HepG2 (cell line): ENCODE results near the gene CYP27A1. TPM values are rescaled to one million over a fixed set of nuclear protein-coding genes. Genes with fewer than 3 reads are reported as not detected.

Experiments
- DPF2 ChIP-seq: sonication (generic); formaldehyde crosslinking; IDR thresholded peaks from 2 replicates; pipeline ENCODE4 v1.4.0; 2020; ENCODE audit warnings: mild to moderate bottlenecking, low read depth, missing genetic modification reagents, borderline replicate concordance
- E2F2 ChIP-seq: sonication (generic); formaldehyde crosslinking; IDR thresholded peaks from 2 replicates; pipeline ENCODE4 v1.4.0; 2020; ENCODE audit warnings: missing genetic modification reagents, borderline replicate concordance
- HDAC2 ChIP-seq: sonication (generic); formaldehyde crosslinking; IDR thresholded peaks from 2 replicates; pipeline ENCODE4 v1.4.0; 2020; ENCODE audit warnings: missing genetic modification reagents
- HES4 ChIP-seq: sonication (generic); formaldehyde crosslinking; IDR thresholded peaks from 2 replicates; pipeline ENCODE4 v1.9.0; 2021; ENCODE audit warnings: mild to moderate bottlenecking, missing genetic modification reagents, borderline replicate concordance
- HMGXB3 ChIP-seq: sonication (generic); formaldehyde crosslinking; IDR thresholded peaks from 2 replicates; pipeline ENCODE4 v1.4.0; 2020; ENCODE audit warnings: missing genetic modification reagents, borderline replicate concordance
- HNRNPUL1 ChIP-seq: fragments of 200-400 bp; formaldehyde crosslinking; IDR thresholded peaks from 2 replicates; pipeline ENCODE4 v1.6.1; 2017; ENCODE audit warnings: low read depth, mild to moderate bottlenecking, low read length, moderate library complexity
- NCOA5 ChIP-seq: sonication (generic); formaldehyde crosslinking; IDR thresholded peaks from 2 replicates; pipeline ENCODE4 v1.4.0; 2020; ENCODE audit warnings: missing genetic modification reagents
- RARA ChIP-seq: IDR thresholded peaks from 2 replicates; pipeline ENCODE4 v1.6.1; 2016; ENCODE audit warnings: missing genetic modification reagents, missing compliant biosample characterization
- RELA ChIP-seq: sonication (generic); formaldehyde crosslinking; IDR thresholded peaks from 2 replicates; pipeline ENCODE4 v1.4.0; 2020; ENCODE audit warnings: missing genetic modification reagents
- ZFP62 ChIP-seq: sonication (generic); formaldehyde crosslinking; IDR thresholded peaks from 2 replicates; pipeline ENCODE4 v1.4.0; 2020; ENCODE audit warnings: missing genetic modification reagents
- ZNF101 ChIP-seq: sonication (generic); formaldehyde crosslinking; IDR thresholded peaks from 2 replicates; pipeline ENCODE4 v1.4.0; 2020; ENCODE audit warnings: mild to moderate bottlenecking, low read depth, missing genetic modification reagents, borderline replicate concordance
- ZNF263 ChIP-seq: sonication (generic); formaldehyde crosslinking; IDR thresholded peaks from 2 replicates; pipeline ENCODE4 v1.4.0; 2020; ENCODE audit warnings: missing genetic modification reagents
- ZNF276 ChIP-seq: sonication (generic); formaldehyde crosslinking; IDR thresholded peaks from 2 replicates; pipeline ENCODE4 v1.4.0; 2020; ENCODE audit warnings: mild to moderate bottlenecking, low read depth, missing genetic modification reagents
- ZNF468 ChIP-seq: sonication (generic); formaldehyde crosslinking; IDR thresholded peaks from 2 replicates; pipeline ENCODE4 v1.8.0; 2022; ENCODE audit warnings: mild to moderate bottlenecking, moderate library complexity, missing genetic modification reagents
- ZNF710 ChIP-seq: sonication (generic); formaldehyde crosslinking; IDR thresholded peaks from 2 replicates; pipeline ENCODE4 v1.5.0; 2020; ENCODE audit warnings: mild to moderate bottlenecking, missing genetic modification reagents, borderline replicate concordance
- ZNF883 ChIP-seq: sonication (generic); formaldehyde crosslinking; IDR thresholded peaks from 2 replicates; pipeline ENCODE4 v1.5.1; 2020; ENCODE audit warnings: mild to moderate bottlenecking, missing genetic modification reagents; ENCODE audit errors: not compliant biosample characterization
- ZSCAN25 ChIP-seq: sonication (generic); formaldehyde crosslinking; IDR thresholded peaks from 2 replicates; pipeline ENCODE4 v1.8.0; 2022; ENCODE audit warnings: mild to moderate bottlenecking, missing genetic modification reagents
- polyA plus RNA-seq, 8 experiments: library from polyadenylated mRNA; depleted of rRNA in 3 of 8; stranded (reverse) in 7 of 8; unstranded in 1 of 8; fragments of >200 nt; fragmentation: Illumina TruSeq in 4 of 8; extraction: Trizol in 4 of 8; gene quantifications; 2 replicates each; pipeline versions ENCODE4 v1.2.1 to v1.2.3, GENCODE V29; 2011 to 2016; ENCODE audit warnings: low read depth in 4 of 8, missing spikeins in 1 of 8, mixed read lengths in 1 of 8; ENCODE audit not compliant: insufficient read depth in 1 of 8
- total RNA-seq, 5 experiments: library from RNA; depleted of rRNA; stranded (reverse); fragments of >200 nt; fragmentation: Illumina TruSeq; extraction: Trizol; gene quantifications; 2 replicates each; pipeline ENCODE4 v1.2.3, GENCODE V29; 2016; ENCODE audit warnings: low read depth in 1 of 5
- TF ChIP-seq, protein P1 (sequence below): sonication (generic); formaldehyde crosslinking; IDR thresholded peaks from 2 replicates; pipeline ENCODE4 v1.5.1; 2020; ENCODE audit warnings: missing genetic modification reagents, mild to moderate bottlenecking, borderline replicate concordance
- TF ChIP-seq, protein P2 (sequence below): sonication (generic); formaldehyde crosslinking; IDR thresholded peaks from 2 replicates; pipeline ENCODE4 v1.8.1; 2023; ENCODE audit warnings: missing genetic modification reagents, inconsistent platforms, borderline replicate concordance

CYP27A1 gene
- total and polyA plus RNA-seq, 2 of the 13 experiments (the other 11 are each of a cell fraction or from before 2014, with no cell fraction given): 157 to 266 TPM

DNA sequence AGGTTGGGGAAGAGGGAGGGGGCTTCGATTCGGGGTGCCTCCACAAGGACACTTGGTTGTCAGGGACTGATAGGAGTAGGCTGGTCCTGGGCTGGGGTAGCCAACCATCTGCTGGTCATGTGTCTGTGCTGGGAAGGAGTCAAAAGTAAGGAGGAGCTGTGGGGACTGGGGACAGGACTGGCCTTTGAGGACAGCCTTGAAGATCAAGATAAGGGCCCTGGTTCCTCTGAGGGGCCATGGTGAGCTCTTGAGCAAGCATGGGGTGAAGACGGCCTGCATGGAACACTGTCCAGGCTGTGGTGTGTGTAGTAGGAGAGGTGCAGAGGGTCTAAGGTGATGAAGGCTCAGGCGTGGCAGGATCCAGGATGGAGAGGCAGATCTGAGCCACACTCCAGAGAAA lies 1.7 kb downstream of the CYP27A1 start (continued):
- TF ChIP-seq DPF2 (CRISPR knock-in tag) (no peak), ZNF468 (CRISPR knock-in tag) (no peak), NCOA5 (CRISPR knock-in tag) (no peak), ZNF276 (no peak), HMGXB3 (no peak), ZSCAN25 (CRISPR knock-in tag) (no peak), HNRNPUL1 (no peak), E2F2 (CRISPR knock-in tag) (no peak), RELA (CRISPR knock-in tag) (no peak), ZNF710 (CRISPR knock-in tag) (no peak), HES4 (CRISPR knock-in tag) (no peak), ZNF263 (CRISPR knock-in tag) (peak; percentile 45; the same call in 1 of the 2 replicates), ZFP62 (CRISPR knock-in tag) (no peak), ZNF883 (CRISPR knock-in tag) (no peak), RARA (CRISPR knock-in tag) (no peak), ZNF101 (CRISPR knock-in tag) (no peak), HDAC2 (CRISPR knock-in tag) (peak; percentile 32; the same call in 1 of the 2 replicates)
- TF ChIP-seq, protein P1, sequence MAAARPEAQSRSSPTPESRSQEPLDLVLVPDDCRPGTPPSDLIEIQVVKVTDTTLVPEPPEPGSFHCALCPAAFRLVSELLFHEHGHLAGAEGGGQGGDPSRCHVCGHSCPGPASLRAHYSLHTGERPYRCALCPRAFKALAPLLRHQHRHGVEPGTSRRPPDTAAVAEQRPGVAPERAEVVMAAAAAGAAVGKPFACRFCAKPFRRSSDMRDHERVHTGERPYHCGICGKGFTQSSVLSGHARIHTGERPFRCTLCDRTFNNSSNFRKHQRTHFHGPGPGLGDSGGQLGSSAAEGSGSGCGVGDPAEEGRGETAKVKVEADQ (CRISPR knock-in tag): no peak
- TF ChIP-seq, protein P2, sequence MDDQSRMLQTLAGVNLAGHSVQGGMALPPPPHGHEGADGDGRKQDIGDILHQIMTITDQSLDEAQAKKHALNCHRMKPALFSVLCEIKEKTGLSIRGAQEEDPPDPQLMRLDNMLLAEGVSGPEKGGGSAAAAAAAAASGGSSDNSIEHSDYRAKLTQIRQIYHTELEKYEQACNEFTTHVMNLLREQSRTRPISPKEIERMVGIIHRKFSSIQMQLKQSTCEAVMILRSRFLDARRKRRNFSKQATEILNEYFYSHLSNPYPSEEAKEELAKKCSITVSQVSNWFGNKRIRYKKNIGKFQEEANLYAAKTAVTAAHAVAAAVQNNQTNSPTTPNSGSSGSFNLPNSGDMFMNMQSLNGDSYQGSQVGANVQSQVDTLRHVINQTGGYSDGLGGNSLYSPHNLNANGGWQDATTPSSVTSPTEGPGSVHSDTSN (CRISPR knock-in tag): no peak
